NOMO-1 (cell line): ENCODE data around the gene FTO.

Experiments
- DNase-seq, 2 experiments: peaks; one replicate each; lab custom pipeline; 2025; ENCODE audit not compliant: unreplicated experiment in 2 of 2; lab: John Stamatoyannopoulos, UW

Gene FTO

DNA sequence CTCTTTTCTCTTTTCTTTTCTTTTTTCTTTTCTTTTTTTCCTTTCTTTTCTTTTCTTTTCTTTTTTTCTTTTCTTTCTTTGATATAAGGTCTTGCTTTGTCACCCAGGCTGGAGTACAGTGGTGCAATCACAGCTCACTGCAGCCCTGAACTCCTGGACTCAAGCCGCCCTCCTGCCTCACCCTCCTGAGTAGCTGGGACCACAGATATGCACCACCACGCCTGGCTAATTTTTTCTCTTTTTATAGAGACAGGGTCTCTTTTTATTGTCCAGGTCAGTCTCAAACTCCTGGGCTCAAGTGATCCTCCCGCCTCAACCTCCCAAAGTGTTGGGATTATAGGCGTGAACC lies 436.8 kb downstream of the FTO start:
- no peak for DNase-seq

DNA sequence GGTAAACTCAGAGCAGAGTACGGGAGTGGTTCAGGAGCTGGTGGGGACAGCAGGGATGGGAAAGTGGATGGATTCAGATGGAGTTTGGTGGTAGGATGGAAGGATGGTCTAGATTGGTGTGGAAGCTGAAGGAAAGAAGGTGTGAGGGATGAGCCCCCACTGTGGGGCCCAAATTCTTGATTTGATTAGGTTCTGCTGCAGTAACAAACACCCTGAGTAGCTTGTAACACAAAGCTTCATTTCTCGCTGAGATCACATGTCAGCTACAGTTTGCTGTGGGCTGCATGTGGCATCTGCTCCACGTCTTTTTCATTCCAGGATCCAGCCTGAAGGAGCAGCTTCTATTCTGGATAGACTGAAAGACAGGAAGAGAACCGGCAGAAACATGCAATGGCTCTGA lies 438.8 kb downstream of the FTO start:
- no peak for DNase-seq

DNA sequence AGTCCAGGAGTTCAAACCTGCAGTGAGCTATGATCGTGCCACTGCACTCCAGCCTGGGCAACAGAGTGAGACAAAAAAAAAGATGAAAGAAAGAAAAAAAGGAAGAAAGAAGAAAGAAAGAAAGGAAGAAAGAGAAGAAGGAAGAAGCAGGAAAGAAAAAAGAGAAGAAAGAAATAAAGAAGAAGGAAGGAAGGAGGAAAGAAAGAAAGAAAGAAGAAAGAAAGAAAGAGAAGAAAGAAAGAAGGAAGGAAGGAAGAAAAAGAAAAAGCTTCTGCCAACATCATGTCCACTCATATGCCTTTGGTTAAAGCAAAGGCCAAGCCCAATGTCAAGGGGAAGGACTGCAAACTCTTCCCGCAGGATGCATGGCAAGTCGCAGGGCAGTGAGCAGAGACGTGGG lies 439.5 kb downstream of the FTO start:
- DNase-seq: no peak

GRCh38 chr16:54143934-54144571 lies 440.1 kb downstream of the FTO start:
- no peak for DNase-seq

- no peak for DNase-seq
Observed at GRCh38 chr16:54144572-54144947, 440.6 kb downstream of the FTO start.

DNA sequence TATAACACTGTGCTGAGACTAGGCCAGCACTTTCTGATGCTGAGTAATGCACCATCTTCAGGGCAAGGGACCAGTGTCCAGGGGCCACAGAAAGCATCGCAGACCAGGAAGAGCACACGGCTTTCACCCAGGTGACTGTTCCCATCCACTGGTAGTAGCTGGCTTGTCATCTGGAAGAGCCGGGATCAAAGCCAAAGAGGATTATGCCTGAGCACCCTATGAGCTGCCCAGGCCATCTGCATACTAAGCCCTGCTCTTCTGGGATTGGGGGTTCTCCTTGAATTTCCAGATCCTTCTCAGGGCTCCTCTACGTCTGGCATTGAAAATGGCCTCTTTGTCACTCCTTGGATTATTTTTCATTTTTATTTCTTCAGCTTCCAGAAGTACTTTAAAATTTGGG lies 441.9 kb downstream of the FTO start:
- DNase-seq: no peak

DNA sequence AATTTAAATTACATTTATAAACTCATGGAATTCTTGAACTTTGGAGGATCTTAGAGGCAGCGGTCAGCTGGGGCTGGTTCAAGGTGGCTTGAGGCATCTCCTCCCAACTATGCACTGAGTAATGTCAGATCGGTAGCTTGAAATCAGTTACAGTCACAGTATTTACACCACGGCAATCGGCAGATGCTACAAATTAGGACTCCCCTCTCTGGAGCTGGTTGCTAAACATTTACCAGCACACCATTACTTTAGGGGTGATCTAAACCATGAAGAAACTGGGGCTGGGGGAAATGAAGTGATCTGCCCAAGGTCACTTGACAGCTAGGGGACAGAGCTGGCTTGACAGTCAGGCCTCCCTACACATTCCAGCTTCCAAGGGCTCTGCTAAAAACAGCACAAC lies 445.0 kb downstream of the FTO start:
- DNase-seq: no peak

DNA sequence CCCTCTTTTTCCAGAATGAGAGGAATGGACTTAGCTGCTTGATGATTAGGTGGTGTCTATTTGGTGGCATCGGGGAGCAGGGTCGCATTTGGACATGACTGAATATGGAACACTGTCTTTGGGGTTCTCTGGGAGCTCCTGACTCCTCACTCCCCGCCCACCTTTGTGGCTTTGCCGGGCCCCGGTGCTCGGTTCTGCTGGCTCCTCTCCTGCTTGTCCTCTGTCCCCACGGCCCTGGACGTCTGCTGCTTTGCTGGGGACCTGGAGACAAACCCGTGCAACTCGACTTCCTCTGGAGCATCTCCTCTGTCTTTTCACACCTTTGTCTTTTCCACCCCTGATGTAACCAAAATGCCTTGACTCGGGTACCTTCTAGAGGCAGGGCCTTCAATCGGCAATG lies 446.9 kb downstream of the FTO start:
- DNase-seq: no peak

DNA sequence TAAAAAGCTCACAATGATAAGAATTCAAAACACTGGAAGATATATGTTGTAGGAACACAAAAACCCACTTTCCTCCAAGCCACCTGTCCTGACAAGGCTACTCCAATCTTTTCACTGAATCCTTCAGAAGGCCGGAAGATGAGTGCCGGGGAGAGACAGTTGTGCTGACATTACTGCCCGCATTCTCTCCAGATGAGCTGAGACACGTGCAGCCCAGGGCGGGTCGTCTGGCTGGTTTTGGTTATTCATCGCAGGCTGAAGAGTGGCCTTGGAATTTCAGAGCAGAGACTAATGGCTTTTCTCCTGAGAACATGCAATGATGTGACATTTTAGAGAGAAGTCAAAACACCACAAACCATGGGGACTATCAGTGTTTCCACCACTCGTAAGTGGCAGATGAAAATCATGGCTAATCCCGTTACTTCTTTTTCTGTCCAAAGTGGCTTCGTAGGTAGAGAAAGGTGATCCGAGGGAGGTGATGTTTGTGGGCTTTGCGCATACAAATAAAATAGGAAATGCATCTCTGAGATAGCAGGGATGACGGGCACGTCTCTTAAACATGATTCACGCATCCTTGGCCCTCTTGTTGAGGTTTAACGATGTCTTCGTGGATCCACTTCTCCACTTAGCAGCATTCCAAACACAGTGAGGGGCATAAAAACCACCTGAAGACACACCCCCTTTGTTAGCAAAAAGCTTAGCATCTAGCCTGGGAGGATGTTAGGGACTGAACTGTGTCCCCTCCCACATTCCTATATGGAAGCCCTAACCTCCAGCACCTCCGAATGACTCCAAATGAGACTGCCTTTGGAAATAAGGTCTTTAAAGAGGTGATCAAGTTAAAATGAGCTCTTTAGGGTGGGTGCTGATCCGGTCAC lies 448.6 kb downstream of the FTO start:
- DNase-seq: no peak

- DNase-seq: no peak
Observed at GRCh38 chr16:54153240-54153934, 449.4 kb downstream of the FTO start.

DNA sequence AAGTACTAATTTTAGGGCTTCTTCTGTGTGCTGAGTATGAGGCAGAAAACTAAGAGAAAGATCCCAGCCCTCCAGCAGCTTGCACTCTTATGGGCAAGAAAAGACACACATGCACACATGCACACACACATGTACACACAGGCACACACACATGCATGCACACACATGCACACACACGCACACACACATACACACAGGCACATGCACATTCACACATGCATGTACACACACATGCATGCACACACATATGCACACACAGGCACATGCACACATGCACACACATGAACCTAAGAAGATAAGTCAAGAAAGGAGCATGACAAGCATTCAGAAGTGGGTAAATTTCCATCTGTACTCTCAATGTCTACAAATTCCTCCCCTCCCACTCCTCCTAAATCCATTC lies 452.4 kb downstream of the FTO start:
- no peak for DNase-seq

DNA sequence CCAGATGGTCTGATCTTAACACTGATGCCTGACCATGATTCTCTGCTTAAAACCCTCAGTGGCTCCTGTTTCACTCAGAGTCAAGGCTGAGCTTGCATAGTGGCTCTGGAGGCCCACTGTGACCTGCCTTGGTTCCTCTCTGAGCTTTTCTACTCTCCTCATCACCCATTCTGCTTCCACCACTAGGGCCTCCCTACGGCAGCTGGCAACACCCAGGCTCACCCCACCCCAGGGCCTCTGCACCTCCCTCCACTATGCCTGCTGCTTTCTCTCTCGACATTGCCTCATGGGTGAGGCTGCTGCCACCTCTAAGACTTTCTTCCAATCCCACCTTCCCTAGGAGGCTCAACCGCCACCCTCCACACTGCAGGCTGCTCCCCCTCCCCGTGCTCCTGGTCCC lies 455.0 kb downstream of the FTO start:
- no peak for DNase-seq

- DNase-seq: no peak
Observed at GRCh38 chr16:54159490-54160080, 455.6 kb downstream of the FTO start.

- DNase-seq: no peak
Observed at GRCh38 chr16:54160252-54160860, 456.4 kb downstream of the FTO start.

DNA sequence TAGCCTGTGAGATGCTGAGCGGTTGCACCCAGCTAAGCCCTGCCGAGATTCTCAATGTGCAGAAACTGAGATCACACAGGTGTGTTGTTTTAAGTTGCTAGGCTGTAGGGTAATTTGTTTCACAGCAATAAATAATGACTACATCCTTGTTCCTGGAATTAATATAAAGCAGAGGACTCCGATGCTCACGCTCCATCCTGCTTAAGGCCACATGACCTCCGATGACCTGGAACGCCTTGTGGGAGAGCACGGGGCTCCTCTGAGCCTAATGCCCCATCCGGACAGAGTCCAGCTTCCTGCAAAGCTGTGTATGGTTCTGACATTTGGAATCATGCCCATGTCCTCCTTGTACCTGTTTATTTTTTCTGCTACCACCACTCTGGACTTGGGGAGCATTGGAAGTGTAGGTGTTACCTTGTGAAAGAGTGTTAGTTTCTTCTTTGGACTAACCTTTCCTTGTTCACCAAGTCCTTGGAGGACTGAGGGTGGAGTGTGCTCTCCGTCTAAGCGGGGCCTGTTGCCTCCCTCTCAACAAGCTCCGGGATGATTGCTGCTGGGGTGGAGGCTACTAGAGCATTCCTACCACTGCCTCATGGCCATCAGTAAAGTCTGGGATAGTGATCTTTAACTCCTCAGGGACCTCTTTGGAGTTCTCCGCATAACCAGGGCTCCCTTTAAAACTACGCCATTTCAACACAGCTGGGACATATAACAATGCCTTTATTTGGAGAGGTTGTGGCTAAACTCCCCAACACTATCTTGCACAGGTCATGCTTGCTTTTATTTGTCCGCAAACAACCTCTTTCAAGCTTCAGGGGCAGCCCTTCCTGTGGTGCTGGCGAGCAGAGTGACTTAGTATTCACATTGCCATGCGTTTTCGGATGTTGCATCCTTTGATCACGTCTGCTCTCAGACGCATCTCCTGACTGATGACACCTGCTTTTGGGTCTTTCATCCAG lies 457.3 kb downstream of the FTO start:
- no peak for DNase-seq

GRCh38 chr16:54163197-54163843 lies 459.4 kb downstream of the FTO start:
- no peak for DNase-seq

DNA sequence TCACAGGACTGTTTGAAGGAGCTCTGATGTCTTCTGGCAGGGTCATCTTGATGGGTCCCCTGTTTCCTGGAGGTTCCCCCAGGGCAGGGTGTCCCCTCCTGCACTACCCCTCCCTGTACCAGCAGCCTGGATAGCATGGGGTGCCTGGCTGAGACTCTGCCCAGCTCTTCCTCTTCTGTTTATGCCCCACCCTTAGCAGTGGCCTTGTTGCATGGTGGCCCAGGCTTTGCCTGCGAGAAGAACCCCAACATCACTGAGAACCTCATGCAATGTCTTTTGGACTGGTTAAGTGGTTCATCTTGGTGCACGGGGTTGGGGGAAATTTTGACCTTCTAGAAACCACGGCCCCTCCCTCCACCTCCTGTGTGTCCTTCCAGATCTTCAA lies 460.8 kb downstream of the FTO start:
- no peak for DNase-seq

DNA sequence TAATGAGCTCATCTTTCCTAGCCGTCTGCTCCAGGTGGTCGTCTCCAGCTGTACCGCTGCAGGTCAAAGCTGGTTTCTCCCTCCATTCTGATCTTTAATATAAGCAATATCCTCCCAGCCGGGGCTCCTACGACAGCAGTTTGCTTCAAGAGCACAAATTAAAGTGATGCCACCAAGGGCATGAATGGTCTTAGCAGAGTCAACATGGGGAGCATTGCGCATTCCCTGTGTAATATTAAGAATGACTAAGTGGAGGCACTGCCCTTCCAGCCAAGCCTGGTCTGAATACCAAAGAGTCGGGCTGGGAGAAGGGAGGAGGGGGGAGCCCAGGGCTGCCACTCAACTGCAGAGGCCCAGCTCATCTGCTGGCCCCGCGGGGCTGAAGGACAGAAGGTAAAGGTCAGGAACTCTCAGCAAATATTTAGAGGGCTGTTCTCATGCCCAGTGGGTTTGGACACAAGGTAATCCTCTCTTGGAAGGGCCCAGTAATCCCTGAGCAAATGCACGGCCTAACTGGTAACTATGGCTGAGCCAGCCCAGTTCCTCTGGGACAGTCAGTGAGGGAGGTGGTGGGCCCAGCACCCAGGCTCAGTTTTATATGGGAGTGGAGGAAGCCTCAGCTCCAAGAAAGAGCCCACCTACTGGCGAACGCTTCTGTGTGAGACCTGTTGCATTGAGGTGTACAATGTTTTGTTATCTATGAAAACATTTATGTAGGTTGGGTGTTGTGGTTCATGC lies 461.4 kb downstream of the FTO start:
- DNase-seq: no peak
